CD4-positive, alpha-beta T cell treated with Interleukin-12 subunit alpha and Interleukin-12 subunit beta, for 1 hour (primary cell): ENCODE data around the gene NR4A1.

ENCODE experiments used
- DNase-seq: peaks from one replicate; pipeline ENCODE4 v3.0.0-alpha.2; 2020

Gene NR4A1

DNA sequence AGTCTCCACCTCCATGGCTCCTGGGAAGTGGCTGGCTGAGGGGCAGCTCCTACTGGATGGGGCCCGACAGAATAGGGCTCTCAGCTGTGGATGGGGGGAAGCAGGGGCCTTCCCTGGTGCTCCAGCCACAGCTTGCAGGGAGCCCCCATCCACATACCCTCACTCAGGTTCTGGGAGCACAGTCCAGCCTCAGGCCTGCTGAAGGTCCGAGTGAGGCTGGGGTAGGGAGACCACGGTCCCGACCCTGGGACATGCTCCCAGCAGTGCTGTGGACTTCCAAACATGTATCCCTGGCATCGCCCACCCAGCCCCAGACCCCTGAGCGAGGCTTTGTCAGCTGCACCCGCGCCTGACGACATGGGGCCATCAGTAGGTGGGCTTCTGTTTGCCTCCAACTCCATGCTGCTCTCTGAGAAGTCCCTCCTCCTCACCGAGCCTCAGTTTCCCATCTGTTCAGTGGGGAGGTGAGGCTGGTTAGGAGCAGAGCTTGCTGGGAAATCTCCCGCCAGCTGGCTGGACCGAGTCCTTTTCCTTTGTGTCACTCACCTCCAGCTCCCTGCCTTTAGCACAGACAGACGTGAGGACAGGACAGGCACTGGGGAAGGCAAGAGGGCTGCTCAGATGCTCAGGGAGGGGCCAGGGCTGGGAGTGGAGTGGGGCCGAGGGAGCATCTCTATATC, 9.4 kb downstream of the NR4A1 start:
- peak; percentile 41 for DNase-seq

DNA sequence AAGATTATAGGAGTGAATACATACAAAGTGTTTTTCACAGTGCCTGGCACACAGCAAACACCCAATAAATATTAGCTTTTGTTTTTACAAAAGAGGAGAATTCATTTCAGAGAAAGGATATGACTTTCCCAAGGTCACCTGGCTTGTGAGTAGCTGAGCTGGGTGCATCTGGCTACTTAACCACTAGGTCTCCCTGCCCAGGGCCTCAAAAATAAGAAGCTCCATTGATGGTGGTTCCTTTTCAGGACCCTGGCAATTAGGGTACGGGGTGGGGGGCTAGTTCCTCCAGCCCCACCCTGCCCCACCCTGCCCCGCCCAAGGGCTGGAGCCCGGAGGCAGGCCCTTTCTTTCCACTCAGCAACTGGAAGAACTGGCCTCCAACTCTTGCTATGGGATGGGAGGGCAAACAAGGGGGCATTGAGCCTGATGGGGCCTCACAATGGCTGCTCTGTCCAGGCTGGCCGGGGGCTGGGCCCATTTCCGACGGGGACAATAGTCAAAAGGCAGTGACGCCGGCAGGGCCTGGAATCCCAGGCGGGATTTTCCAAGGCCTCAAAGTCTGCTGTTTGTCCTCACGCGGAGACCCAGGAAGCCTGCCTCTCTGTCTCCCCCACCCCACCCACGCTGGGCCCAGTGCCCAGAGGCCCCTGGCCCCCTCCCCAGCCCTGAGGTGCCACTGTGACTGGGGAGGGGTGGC, 10.4 kb downstream of the NR4A1 start:
- DNase-seq = peak; percentile 28

DNA sequence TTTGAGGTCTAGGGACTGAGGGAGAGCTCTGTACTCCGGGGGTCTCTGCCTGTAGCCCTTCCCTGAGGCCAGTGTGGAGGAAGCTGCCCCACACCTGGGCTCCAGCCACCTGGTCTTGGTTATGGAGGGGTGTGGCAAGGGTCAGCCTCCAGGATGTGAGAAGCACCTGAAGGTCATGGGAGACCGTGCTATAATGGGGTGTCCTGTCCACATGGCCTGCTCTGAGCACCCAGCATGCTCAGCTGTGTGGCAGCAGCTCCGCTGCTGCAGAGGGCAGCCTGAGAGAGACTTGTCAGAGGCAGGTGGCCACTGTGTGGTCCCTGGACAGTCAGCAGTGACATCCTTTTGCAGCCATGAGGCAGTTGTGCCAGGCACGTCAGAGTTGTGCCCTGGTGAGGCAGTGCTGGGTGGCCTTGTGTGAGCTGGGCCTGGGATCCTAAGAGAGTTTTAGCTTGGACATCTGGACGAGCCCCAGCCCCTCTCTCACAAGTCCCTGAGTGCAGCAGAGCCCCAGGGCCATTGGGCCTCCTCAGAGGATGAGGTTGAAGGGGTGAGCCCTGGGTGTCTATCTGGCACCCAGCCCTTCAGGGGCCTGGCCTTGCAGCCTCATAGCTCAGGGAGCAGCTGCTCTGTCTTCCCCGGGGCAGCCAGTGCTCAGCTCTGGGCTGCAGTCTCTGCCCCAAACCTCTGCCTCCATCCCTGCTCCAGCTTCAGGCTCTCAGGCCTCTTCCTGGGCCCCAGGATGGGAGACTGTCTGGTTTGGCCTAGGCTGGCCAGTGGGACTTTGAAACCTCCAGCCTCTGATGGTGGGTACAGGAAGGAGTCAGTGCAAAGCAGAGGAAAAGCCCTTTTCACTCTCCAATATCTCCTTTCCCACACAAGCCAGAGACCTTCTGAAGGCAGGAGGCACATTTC, 11.2 kb downstream of the NR4A1 start:
- DNase-seq = peak; percentile 18

DNA sequence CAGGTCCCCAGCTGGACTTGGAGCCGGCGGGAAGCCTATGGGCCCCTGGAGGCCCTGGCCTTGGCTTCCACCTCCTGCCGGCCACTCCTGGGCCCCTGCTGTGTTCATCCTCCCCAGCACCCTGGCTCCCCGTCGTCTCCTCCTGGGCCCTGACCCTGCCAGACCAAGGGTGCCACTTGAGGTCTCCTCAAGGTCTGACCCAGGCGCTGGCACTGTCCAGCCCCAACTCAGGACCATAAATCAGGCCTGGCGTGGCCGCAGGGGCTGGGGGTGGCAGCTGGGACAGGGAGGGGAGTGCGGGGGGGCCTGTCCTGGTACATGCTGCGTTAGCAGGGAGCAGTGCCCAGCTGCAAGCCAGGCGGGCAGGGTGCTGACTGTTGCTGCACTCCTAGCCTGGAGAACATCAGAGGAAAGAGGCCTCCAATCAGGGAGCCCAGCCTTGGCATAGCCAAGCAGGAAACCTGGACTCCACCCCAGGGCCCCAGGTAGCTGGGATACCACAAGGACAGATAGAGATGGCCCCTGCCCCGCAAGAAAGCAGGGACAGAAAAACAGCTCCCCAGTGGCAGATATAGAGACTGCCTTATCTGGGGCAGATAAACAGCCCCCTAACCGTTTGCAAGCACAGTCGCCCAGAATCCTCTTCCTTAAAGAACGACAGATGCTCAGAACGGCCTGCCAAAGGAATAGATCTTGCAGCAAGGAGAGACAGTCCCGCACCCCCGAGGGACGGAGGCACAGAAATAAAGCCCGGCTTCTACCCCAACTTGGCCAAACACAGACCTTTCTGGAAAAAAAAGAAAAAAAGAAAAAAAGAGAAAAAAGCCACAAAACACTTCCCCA, 12.1 kb downstream of the NR4A1 start:
- no peak for DNase-seq

DNA sequence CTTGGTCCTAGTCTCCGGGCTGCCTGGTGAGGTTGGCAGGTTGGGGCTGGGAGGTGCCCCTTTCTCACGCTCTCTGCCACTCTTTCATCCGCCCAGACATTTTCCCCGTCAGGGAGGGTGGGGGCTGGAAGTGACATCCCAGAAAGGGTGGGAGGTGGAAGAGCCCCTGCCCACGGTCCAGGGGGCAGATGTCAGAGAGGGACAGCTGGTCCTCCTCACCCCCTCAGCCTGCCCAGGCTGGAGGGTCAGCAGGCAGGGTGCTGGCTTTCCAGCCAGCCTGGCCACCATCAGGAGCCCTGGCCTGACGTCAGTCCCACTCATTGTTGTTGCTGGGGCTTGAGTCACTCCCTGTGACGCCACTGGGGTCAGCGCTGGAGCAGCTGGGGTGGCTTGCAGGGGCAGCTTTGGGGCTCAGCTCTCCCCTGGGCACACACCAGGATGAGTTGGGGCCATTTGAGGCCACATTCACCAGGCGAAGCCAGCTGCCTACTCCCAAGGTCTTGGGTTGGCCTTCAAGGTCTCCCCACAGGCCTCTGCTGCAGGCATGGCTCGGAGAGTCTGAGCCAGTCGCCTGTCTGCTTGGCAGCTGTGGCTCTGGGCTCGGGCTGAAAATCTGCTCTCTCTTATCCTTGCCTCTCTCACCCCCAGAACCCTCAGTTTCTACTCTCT, 12.9 kb downstream of the NR4A1 start:
- no peak for DNase-seq

DNA sequence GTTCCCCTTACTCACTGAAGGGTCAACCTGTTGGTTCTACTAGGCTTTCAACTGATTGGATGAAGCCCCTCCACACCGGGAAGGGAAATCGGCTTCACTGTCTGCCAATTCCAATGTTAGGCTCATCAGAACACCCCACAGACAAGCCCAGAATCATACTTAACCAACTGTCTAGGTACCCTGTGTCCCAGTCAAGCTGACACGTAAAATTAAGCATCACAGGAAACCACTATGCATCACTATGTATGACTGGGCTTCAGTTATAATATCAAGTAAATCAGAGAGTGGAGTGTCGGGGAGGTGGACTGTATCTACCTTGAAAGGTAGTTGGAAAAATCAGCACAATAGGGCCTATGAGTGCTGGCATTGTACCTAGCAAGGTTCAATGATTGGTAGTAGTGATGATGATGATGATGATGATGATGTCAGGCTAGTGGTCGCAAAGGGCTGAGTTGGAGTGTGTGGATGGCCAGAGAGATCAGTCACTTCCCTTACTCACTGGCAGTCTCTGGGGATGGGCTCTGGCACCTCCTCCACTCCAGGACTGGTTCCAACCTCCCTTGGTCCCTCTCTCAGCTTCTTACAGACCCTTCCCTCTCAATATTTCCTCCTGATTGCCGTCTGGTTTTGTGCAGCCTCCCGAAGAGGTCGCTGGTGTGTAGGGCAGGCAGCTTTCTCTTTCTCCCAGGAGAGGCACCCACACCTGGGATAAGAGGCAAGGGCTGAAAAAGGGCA, 15.3 kb downstream of the NR4A1 start:
- no peak for DNase-seq

DNA sequence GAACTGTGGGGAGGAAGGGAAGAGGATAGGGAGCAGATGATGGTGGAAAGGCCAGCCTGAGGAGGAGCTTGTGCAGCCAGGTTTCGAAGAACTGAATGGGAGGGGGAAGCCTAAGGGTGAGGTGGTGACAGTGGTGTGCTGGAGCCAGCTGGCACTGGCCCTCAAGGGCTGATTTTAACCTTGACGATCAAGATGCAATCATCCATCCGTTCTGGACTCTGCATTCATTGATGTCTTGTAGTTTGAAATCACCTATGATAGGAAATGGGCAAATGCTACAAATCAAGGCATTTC, 15.8 kb downstream of the NR4A1 start:
- DNase-seq = no peak

DNA sequence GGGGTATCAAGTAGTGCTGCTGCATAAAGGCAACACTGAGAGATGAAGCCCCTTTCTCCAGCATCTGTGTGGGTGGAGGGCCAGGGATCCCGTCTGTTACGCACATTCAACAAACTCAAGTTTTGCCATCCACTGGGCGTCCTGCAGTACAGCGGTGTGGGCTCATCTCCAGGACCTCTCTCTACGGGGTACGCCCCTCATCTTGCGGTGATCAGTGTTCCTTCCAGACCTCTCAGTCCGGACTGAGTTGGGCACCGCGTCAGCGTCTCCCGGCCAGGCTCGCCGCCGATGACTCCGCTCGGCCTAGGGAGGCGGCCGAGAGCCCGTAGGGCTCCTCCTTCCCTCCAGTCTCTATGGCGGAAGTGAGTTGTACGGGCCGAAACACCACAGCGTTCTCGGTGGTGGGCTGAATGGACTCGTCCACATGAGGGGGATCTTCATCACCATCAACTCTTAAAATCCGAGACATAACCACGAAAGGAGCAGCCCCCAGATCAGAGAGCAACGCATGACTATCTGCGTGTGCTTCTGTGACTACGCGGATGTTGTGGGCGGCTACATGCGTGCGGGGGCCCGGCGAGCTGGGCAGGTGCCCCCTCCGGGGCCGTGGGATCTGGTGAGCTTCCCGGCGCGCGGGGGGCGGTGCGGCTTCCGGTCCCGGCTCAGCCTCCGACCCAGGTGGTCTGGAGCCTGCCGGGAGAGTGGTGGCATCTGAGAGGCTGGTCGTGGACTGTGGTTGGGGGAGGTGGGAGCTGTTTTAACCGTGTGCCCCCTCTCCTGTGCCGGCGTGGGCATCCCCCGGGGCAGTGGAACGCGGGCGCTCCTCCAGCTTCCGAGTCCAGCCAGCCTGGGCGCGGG, 18.3 kb downstream of the NR4A1 start, which contains the start of gene ATG101:
ATG101 (plus strand) TSS at position 652 of the 858 bp plus-strand sequence. CDS start 3,673 bp downstream, outside the sequence.
- DNase-seq = peak; percentile 91

DNA sequence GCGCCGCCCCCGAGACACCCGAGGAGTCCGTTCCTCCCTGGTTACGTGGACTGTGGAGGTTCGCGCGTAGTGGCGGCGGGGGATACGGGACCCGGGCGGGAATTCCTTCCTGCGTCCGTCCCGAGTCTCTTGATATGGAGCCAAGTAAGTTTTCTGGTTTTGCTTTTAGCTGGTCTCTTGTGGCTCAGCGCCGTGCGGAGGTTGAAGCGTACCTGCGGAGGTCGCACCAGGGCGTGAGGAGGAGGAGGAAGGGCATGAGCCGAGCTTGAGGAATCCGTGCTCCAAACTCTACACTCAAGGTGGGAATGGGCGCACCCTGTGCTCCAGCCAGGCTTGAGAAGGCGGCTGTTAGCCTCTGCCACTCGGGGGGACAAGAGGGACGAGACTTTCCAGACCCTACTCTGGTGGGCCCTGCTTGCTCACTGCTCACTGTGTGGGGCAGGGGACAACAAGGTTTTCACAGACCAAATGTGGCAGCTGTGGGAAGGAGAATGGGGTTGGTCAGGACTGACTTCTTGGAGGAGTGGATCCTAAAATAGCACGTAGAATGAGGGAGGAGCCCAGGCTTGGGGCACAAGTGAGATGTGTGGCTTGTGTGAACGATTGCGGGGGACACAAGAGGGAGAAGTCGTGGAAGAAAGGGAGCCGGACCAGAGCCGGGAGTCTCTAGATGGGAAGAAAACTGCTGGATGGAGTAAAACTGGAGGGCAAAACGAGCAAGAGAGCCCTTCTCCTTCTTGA, 19.1 kb downstream of the NR4A1 start:
- DNase-seq = no peak

DNA sequence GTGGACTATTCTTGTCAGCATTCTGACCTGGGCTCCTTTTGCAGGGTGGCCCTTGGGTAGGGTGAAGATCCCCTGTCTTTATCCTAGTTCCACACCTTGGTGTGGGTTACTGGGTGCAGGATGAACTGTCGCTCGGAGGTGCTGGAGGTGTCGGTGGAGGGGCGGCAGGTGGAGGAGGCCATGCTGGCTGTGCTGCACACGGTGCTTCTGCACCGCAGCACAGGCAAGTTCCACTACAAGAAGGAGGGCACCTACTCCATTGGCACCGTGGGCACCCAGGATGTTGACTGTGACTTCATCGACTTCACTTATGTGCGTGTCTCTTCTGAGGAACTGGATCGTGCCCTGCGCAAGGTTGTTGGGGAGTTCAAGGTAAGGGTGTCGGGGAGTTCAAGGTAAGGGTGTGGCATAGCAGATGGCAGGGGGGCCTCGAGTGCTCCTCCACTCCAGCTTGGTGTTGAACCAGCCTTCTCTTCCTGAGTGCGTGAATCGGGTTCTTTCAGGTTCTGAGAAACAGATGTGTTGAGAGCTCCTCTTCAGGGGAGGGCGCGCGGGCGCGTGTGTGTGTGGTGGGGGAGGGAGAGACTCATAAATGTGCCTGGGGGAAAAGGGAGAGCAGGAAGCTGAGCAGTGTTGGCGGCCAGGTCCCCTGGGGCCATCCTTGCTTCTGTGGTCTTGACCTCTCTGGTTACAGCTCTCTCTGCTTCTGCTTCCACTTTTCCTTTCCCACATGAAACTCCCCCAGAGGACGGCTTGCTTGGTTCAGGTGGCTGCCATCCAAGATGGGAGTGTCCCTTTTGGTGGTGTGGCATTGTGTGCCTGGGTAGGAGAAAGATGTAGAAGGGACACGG, 22.5 kb downstream of the NR4A1 start:
- DNase-seq = no peak

DNA sequence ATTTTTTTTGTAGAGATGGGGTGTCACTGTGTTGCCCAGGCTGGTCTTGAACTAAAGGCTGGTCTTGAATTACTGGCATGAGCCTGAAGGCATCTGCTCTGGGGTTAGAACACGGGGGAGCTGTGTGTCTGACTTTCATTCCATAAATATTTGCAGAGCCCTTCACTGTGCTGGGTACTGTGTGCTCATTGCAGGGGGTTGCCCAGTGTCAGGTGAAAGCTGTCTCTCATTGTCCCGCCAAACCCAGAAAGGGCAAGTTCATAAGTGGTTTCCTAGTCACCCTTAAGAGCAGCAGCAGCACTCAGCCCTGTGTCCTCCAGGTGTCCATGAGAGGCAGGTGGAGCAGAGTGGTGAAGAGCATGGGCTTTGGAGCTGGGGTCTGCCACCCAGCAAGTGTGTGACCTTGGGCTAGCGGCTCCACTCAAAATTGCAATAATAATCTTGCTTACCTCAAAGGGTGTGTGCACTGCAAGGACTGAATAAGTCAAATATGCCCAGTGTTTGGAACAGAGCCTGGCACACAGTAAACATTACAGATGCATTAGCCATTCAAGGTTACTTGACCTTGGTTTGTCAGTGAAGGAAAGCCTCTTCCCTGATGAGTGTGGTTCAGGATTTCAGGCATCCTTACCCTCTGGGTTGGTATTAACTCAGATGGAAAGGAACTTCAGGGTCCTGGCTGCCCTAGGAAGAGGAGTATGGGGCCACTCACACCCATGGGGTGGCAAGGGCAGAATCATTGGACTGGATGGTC, 23.9 kb downstream of the NR4A1 start:
- no peak for DNase-seq

DNA sequence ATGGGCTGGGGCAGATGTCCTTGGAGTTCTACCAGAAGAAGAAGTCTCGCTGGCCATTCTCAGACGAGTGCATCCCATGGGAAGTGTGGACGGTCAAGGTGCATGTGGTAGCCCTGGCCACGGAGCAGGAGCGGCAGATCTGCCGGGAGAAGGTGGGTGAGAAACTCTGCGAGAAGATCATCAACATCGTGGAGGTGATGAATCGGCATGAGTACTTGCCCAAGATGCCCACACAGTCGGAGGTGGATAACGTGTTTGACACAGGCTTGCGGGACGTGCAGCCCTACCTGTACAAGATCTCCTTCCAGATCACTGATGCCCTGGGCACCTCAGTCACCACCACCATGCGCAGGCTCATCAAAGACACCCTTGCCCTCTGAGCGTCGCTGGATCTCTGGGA, 25.6 kb downstream of the NR4A1 start:
- no peak for DNase-seq

DNA sequence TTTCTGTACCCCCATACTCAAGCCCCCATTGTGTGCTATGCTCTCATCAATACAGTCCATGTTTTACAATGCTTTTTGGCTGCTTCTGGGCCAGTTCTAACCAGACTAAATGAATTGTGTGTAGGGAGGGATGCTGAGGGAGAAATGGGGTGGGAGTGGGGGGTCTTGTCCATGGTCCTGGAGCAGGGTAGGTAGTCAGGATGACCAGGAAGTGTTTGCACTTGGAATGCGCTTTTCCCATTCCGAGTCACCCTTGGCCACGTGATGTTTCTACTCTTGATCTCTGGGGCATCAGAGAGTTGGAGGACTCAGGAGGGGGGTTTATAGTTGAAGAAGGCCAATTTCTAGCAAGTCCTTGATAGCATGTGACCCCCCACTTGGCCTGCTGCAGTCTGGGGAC, 27.0 kb downstream of the NR4A1 start:
- DNase-seq = no peak

DNA sequence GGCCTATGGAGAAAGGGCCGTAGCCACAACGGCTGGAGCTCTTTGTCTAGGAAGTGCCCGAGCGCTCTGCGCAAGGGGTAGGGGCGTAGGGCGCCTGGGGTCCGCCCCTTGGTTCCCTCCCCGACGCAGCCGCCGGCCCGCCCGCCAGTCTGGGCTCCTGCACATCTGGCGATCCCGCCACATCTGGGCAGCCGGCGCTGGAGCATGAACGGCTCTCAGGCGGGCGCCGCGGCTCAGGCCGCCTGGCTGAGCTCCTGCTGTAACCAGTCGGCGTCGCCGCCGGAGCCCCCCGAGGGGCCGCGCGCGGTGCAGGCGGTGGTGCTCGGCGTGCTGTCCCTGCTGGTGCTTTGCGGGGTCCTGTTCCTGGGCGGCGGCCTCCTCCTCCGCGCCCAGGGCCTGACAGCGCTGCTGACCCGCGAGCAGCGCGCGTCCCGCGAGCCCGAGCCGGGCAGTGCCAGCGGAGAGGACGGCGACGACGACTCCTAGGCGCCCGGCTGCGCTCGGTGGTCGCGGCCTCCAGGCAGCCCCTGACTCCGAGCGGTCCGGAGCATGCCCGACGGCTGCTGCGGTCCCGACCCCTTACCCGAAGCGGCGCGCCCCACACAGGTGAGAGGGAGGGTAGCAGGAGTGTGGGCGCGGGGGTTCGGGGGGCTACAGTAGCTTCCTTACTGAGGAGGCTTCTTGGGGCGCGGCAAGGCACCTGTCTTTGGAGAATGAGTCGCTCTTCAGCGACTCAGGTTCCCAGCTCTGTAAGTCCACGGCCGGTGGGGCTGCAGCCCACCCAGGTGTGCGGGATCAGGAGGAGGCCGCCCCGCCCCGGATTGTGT, 28.5 kb downstream of the NR4A1 start, which contains the start of gene SMIM41:
SMIM41 (plus strand) TSS at position 129 of the 827 bp plus-strand sequence; CDS start at position 205, 76 bp downstream.
- DNase-seq = no peak

DNA sequence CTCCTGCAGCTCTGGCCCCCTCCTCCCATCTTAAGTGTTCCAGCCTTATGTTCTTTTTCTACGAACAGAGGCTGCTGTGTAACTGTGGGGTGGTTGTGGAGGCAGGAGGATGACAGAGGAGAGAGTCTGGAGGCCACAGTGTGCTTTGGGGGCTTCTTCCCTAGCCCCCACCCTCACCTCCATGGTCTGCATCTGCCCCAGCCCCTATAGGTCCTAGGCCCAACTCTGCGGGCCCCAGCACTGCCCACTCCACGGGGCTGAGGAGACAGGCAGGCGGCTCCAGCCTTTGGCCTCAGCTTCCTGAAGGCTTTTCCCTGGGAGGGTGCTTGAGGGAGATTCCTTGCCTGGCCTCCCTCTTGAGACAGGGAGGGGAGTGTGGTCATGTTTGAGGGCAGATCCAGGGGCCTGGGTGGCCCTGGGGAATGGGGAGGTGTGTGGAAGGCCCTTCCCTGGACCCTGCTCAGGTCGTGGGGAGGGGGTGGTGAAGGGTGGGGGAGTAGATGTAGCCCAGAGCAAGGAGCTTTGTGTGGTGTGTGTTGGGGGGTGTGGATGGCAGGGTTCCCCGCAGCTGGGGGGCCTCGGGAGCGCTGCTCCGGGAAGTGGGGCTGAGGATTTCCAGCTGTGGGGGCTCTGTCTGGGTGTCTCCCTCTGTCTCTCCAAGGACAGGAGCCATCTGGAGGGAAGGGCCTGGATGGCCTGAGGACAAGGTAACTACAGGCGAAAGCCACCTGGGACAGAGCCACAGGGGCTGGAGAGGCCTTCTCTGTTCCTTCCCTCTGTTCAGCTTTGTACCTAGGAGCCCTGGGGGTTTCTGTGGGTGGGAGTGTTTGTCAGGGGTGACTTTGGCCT, 29.4 kb downstream of the NR4A1 start:
- DNase-seq = no peak

DNA sequence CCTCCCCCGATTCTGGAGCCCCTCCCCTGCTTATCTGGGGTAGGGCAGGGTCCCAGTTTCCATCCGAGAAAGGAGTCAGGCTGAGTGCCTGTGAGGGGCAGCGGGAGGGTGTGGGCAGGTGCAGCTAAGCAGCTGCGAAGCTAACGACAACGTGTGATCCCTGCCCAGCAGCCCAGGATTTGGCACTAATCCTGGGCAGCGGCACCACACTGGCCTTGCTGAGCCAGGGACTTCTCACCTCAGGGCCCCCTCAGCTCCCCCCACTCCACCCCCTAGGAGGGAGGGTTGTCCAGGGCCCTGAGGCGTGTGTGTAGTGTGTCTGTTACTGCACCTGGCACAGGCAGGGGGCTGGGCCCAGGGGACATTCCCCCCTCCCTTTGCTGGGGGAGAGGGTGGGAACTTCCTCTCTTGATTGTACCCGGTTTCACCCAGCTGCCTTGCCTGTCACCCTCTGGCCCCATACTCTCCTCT, 30.1 kb downstream of the NR4A1 start:
- peak; percentile 19 for DNase-seq
